HepG2 (cell line): ENCODE data around the gene HS3ST5. TPM values are rescaled to one million over a fixed set of nuclear protein-coding genes. Genes with fewer than 3 reads are reported as not detected.

Experiments used
- ATAC-seq: fragments of 200-7000 bp; cut with Tn5 transposase; 3 replicates; pipeline ENCODE4 v1.9.1; 2020; ENCODE audit warnings: mild to moderate bottlenecking, moderate library complexity
- BruUV-seq: library from RNA; stranded (reverse); fragments of 400-500 nt; replicated peaks from 2 replicates; lab custom pipeline; 2021; lab: Mats Ljungman, UMichigan
- CTCF ChIA-PET: fragments of 300-600 bp; formaldehyde crosslinking; extraction: SDS; loops from one replicate; lab custom pipeline; 2021; ENCODE audit warnings: low total read pairs, inconsistent platforms, low intra/inter-chr PET ratio; lab: Yijun Ruan, JAX
- POLR2A ChIA-PET: fragments of 350-600 bp; sonication (Branson Sonifier 250); formaldehyde crosslinking; loops from one replicate; lab custom pipeline; 2020; ENCODE audit warnings: antibody characterized with exemption, inconsistent platforms; lab: Yijun Ruan, JAX
- DNase-seq: peaks from one replicate; pipeline ENCODE4 v3.0.0-alpha.2; 2015; ENCODE audit warnings: low spot score
- FAIRE-seq: peaks from 3 replicates; lab custom pipeline; 2011; peaks lifted over from hg19 to GRCh38; lab: Jason Lieb, UNC
- H2AFZ ChIP-seq: one replicate; pipeline ENCODE4 v1.6.1; 2011; ENCODE audit warnings: low read length, inconsistent platforms
- H3K27ac ChIP-seq: fragments of 300-600 bp; 3 replicates; pipeline ENCODE4 v1.8.0; 2011; ENCODE audit warnings: mixed run types, mild to moderate bottlenecking, mixed read lengths, low read length, inconsistent platforms; ENCODE audit not compliant: insufficient read depth; ENCODE audit errors: extremely low read length
- H3K27me3 ChIP-seq, 2 experiments: fragments of 200-600 bp in 1 of 2; 2 replicates in 1 of 2; 3 replicates in 1 of 2; pipeline versions ENCODE4 v1.6.0 to v1.8.0; 2011; ENCODE audit warnings: low read length in 2 of 2, mild to moderate bottlenecking in 2 of 2, moderate library complexity in 2 of 2, inconsistent platforms in 1 of 2; ENCODE audit not compliant: insufficient read depth in 2 of 2, control insufficient read depth in 1 of 2
- H3K36me3 ChIP-seq, 2 experiments: fragments of 200-600 bp in 1 of 2; replicated peaks in 1 of 2; 2 replicates in 1 of 2; 3 replicates in 1 of 2; pipeline versions ENCODE4 v1.5.1 to v1.8.0; 2011; ENCODE audit warnings: low read length in 2 of 2, inconsistent platforms in 1 of 2; ENCODE audit not compliant: insufficient read depth in 2 of 2, control insufficient read depth in 1 of 2
- H3K4me1 ChIP-seq: 2 replicates; pipeline ENCODE4 v1.5.1; 2012; ENCODE audit warnings: low read length, inconsistent platforms; ENCODE audit not compliant: insufficient read depth
- H3K4me2 ChIP-seq: 2 replicates; pipeline ENCODE4 v1.6.0; 2011; ENCODE audit warnings: low read depth, low read length, inconsistent platforms
- H3K4me3 ChIP-seq, 3 experiments: fragments of 200-600 bp in 1 of 3; sonication (generic), shearing (Covaris generic) in 1 of 3; replicated peaks in 1 of 3; 2 replicates each; pipeline ENCODE4 v1.5.1; 2011 to 2016; ENCODE audit warnings: low read length in 3 of 3, inconsistent platforms in 2 of 3, low read depth in 2 of 3, mild to moderate bottlenecking in 2 of 3, control low read depth in 1 of 3, mixed read lengths in 1 of 3; ENCODE audit not compliant: insufficient read depth in 1 of 3
- H3K79me2 ChIP-seq: one replicate; pipeline ENCODE4 v1.6.1; 2011; ENCODE audit warnings: low read length, inconsistent platforms; ENCODE audit not compliant: insufficient read depth
- H3K9ac ChIP-seq: 2 replicates; pipeline ENCODE4 v1.6.0; 2011; ENCODE audit warnings: mild to moderate bottlenecking, low read depth, low read length, inconsistent platforms; ENCODE audit not compliant: insufficient read depth
- H3K9me3 ChIP-seq: 2 replicates; pipeline ENCODE4 v1.5.1; 2012; ENCODE audit warnings: mild to moderate bottlenecking, low read length
- H4K20me1 ChIP-seq: 2 replicates; pipeline ENCODE4 v1.6.0; 2011; ENCODE audit warnings: inconsistent platforms, mild to moderate bottlenecking, low read length, moderate library complexity; ENCODE audit not compliant: insufficient read depth
- MEF2D ChIP-seq: sonication (generic); formaldehyde crosslinking; IDR thresholded peaks from 2 replicates; pipeline ENCODE4 v1.5.1; 2020; ENCODE audit warnings: mild to moderate bottlenecking, missing genetic modification reagents
- REXO4 ChIP-seq: sonication (generic); formaldehyde crosslinking; IDR thresholded peaks from 2 replicates; pipeline ENCODE4 v1.8.0; 2022; ENCODE audit warnings: missing genetic modification reagents, mild to moderate bottlenecking, borderline replicate concordance
- SIX4 ChIP-seq: sonication (generic); formaldehyde crosslinking; IDR thresholded peaks from 2 replicates; pipeline ENCODE4 v1.4.0; 2020; ENCODE audit warnings: missing genetic modification reagents
- U2AF1 ChIP-seq: fragments of 200-400 bp; formaldehyde crosslinking; optimal IDR thresholded peaks from 2 replicates; pipeline ENCODE3; 2017; ENCODE audit warnings: mild to moderate bottlenecking, low read depth, low read length
- ZNF136 ChIP-seq: sonication (generic); formaldehyde crosslinking; IDR thresholded peaks from 2 replicates; pipeline ENCODE4 v1.8.1; 2022; ENCODE audit warnings: low read depth, mild to moderate bottlenecking, moderate library complexity, missing genetic modification reagents
- ZNF615 ChIP-seq: sonication (generic); formaldehyde crosslinking; IDR thresholded peaks from 2 replicates; pipeline ENCODE4 v1.5.0; 2020; ENCODE audit warnings: mild to moderate bottlenecking, missing genetic modification reagents, borderline replicate concordance
- ZNF737 ChIP-seq: sonication (generic); formaldehyde crosslinking; IDR thresholded peaks from 2 replicates; pipeline ENCODE4 v1.5.0; 2020; ENCODE audit warnings: missing genetic modification reagents, mild to moderate bottlenecking, borderline replicate concordance
- WGBS: methylation state at CpG from one replicate; pipeline ENCODE4 v1.1.6; 2017; ENCODE audit warnings: low lambda C conversion rate; 5-methylcytosine and 5-hydroxymethylcytosine counted together
- in situ Hi-C: cut with HindIII; loops from 2 replicates; pipeline ENCODE4 v1.10.0; 2017; ENCODE audit warnings: low pct_unique_long_range_greater_than_20kb; ENCODE audit not compliant: extremely low pct_ligation_motif_present
- intact Hi-C: fragments of 100-400 bp; cut with micrococcal nuclease; formaldehyde crosslinking; loops from one replicate; pipeline ENCODE4 v1.10.0; 2022; ENCODE audit not compliant: unreplicated experiment
- polyA plus RNA-seq, 8 experiments: library from polyadenylated mRNA; depleted of rRNA in 3 of 8; stranded (reverse) in 7 of 8; unstranded in 1 of 8; fragments of >200 nt; fragmentation: Illumina TruSeq in 4 of 8; extraction: Trizol in 4 of 8; gene quantifications; 2 replicates each; pipeline versions ENCODE4 v1.2.1 to v1.2.3, GENCODE V29; 2011 to 2016; ENCODE audit warnings: low read depth in 4 of 8, missing spikeins in 1 of 8, mixed read lengths in 1 of 8; ENCODE audit not compliant: insufficient read depth in 1 of 8
- total RNA-seq, 5 experiments: library from RNA; depleted of rRNA; stranded (reverse); fragments of >200 nt; fragmentation: Illumina TruSeq; extraction: Trizol; gene quantifications; 2 replicates each; pipeline ENCODE4 v1.2.3, GENCODE V29; 2016; ENCODE audit warnings: low read depth in 1 of 5
- TF ChIP-seq, protein P1 (sequence below): sonication (generic); formaldehyde crosslinking; IDR thresholded peaks from 2 replicates; pipeline ENCODE4 v1.4.0; 2020; ENCODE audit warnings: missing genetic modification reagents
- TF ChIP-seq, protein P2 (sequence below): sonication (generic); formaldehyde crosslinking; IDR thresholded peaks from 2 replicates; pipeline ENCODE4 v1.5.0; 2020; ENCODE audit warnings: mild to moderate bottlenecking, low read depth, missing genetic modification reagents, borderline replicate concordance

The HS3ST5 gene
- total and polyA plus RNA-seq, 2 of the 13 experiments (the other 11 are each of a cell fraction or from before 2014, with no cell fraction given), result 1.1 to 1.6 TPM

DNA sequence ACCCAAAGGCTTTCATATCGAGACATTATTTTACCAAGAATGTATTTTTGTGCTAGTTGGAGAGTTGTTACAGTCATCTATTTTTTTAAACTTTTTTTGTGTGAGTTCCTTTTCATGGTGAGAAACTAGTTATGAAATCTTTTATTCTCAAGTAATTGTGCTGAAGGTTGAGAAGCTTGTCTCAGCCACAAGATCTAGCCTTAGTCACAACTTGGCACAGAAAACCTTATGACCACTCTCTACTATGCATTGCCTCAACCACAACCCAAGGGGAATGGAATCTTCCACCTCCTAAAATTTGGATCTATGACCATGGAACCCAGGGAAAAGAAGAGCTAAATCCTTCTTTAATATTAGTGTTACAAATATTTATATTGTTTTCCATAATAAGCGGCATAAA, 58.5 kb downstream of the HS3ST5 start:
- H3K79me2 ChIP-seq, result no peaks in the 10 kb centered on the region
- no peaks in the 10 kb centered on the region for H3K36me3 ChIP-seq
- H3K27ac ChIP-seq, result no peak overlapping the region
- H2AFZ ChIP-seq, result no peak overlapping the region
- TF ChIP-seq, protein P1, sequence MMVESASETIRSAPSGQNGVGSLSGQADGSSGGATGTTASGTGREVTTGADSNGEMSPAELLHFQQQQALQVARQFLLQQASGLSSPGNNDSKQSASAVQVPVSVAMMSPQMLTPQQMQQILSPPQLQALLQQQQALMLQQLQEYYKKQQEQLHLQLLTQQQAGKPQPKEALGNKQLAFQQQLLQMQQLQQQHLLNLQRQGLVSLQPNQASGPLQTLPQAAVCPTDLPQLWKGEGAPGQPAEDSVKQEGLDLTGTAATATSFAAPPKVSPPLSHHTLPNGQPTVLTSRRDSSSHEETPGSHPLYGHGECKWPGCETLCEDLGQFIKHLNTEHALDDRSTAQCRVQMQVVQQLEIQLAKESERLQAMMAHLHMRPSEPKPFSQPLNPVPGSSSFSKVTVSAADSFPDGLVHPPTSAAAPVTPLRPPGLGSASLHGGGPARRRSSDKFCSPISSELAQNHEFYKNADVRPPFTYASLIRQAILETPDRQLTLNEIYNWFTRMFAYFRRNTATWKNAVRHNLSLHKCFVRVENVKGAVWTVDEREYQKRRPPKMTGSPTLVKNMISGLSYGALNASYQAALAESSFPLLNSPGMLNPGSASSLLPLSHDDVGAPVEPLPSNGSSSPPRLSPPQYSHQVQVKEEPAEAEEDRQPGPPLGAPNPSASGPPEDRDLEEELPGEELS (CRISPR knock-in tag), result no peak
- no peak for TF ChIP-seq MEF2D
- TF ChIP-seq ZNF737 (CRISPR knock-in tag), result no peak
- TF ChIP-seq, protein P2, sequence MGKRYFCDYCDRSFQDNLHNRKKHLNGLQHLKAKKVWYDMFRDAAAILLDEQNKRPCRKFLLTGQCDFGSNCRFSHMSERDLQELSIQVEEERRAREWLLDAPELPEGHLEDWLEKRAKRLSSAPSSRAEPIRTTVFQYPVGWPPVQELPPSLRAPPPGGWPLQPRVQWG, result no peak
- no peak for TF ChIP-seq U2AF1
- TF ChIP-seq ZNF136 (CRISPR knock-in tag), result no peak
- no peak for TF ChIP-seq ZNF615 (CRISPR knock-in tag)
- TF ChIP-seq SIX4, result no peak
- TF ChIP-seq REXO4 (CRISPR knock-in tag), result no peak
- H4K20me1 ChIP-seq, result no peaks in the 10 kb centered on the region
- ChIA-PET CTCF (no interaction called here), POLR2A (no interaction called here)
- no TSS peak for BruUV-seq
- DNase-seq, result no peak
- no peak overlapping the region for H3K4me3 ChIP-seq
- no peaks in the 10 kb centered on the region for H3K27me3 ChIP-seq
- in situ Hi-C loops, result no loop called here
- WGBS, result 95% methylated on average over 2 of the region's 2 CpGs
- no peak for ATAC-seq
- intact Hi-C loops, result no loop called here
- no peaks in the 10 kb centered on the region for H3K9me3 ChIP-seq
- no peak for FAIRE-seq
- no peak overlapping the region for H3K9ac ChIP-seq
- peaks cover 19% of the 10 kb centered on the region for H3K4me1 ChIP-seq
- no peak overlapping the region for H3K4me2 ChIP-seq
